Activated CD4-positive, alpha-beta T cell treated with anti-CD3 and anti-CD28 coated beads for 36 hours (primary cell): ENCODE results near the gene VWA3A. TPM values are rescaled to one million over a fixed set of nuclear protein-coding genes. Genes with fewer than 3 reads are reported as not detected.
"Not testable (repeated sequence)": the region's sequence is repeated elsewhere in the genome, so short reads cannot be mapped to it uniquely, and the experiment has no call there.

Source experiments
- ATAC-seq: fragments of 200-7000 bp; cut with Tn5 transposase; one replicate; pipeline ENCODE4 v1.10.0; 2021; ENCODE audit warnings: mild to moderate bottlenecking, moderate library complexity
- CTCF ChIA-PET: fragments of 350-600 bp; sonication (Branson Sonifier 250); formaldehyde crosslinking; loops from one replicate; lab custom pipeline; 2021; ENCODE audit warnings: antibody characterized with exemption; lab: Charles Lee
- POLR2A ChIA-PET: fragments of 350-600 bp; sonication (Branson Sonifier 250); formaldehyde crosslinking; loops from one replicate; lab custom pipeline; 2021; ENCODE audit warnings: antibody characterized with exemption, inconsistent platforms; lab: Charles Lee
- DNase-seq: peaks from one replicate; pipeline ENCODE4 v3.0.0-alpha.2; 2020
- H3K27ac Mint-ChIP-seq: one replicate; pipeline ENCODE4 v1.8.0; 2021; ENCODE audit warnings: mixed read lengths
- H3K27me3 Mint-ChIP-seq: one replicate; pipeline ENCODE4 v1.8.0; 2021; ENCODE audit warnings: mixed read lengths
- H3K36me3 Mint-ChIP-seq: one replicate; pipeline ENCODE4 v1.8.0; 2021; ENCODE audit warnings: low read depth, mixed read lengths
- H3K4me1 Mint-ChIP-seq: one replicate; pipeline ENCODE4 v1.8.0; 2021; ENCODE audit warnings: mixed read lengths
- H3K4me3 Mint-ChIP-seq: one replicate; pipeline ENCODE4 v1.8.0; 2021; ENCODE audit warnings: mild to moderate bottlenecking, moderate library complexity, mixed read lengths
- H3K9me3 Mint-ChIP-seq: one replicate; pipeline ENCODE4 v1.8.0; 2021; ENCODE audit warnings: low read depth, mixed read lengths
- intact Hi-C, 2 experiments: fragments of 100-400 bp; cut with DNase I in 1 of 2; cut with micrococcal nuclease in 1 of 2; formaldehyde crosslinking; loops; one replicate each; pipeline versions ENCODE4 v1.14.2 to v1.15.1; 2022 to 2024; cut with DNase I, micrococcal nuclease
- total RNA-seq, 2 experiments: library from RNA; stranded (reverse); gene quantifications; one replicate each; pipeline ENCODE4 v1.2.3, GENCODE V29; 2021

Gene VWA3A
- total RNA-seq, 2 experiments from 2014 or later, result 0.18 TPM; not detected in 1

DNA sequence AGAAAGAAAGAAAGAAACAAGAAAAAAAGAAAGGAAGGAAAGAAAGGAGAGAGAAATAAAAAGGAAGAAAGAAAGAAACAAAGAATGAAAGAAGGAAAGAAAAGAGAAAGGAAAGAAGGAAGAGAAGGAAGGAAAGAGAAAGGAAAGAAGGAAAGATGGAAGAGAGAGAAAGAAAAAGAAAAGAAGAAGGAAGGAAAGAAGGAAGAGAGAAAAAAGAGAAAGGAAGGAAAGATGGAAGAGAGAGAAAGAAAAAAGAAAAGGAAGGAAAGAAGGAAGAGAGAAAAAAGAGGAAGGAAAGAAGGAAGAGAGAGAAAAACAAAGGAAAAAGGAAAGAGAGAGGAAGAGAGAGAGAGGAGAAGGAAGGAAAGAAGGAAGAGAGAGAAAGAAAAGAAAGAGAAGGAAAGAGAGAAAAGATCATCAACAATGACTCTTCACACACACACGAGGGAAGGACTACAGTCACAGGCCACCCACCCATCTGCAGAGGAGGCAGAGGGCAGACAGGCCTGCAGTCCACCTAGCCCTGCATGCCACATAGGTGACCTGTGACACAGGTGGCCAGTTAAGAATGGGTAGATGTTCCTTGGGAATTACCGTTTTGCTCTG lies 23.9 kb downstream of the VWA3A start:
- Mint-ChIP-seq H3K27ac (no peak overlapping the region), H3K36me3 (no peaks in the 10 kb centered on the region), H3K9me3 (no peaks in the 10 kb centered on the region), H3K4me1 (no peaks in the 10 kb centered on the region), H3K27me3 (no peaks in the 10 kb centered on the region), H3K4me3 (no peak overlapping the region)
- DNase-seq (no peak), ATAC-seq (no peak)
- intact Hi-C loops, result no loop called here
- ChIA-PET POLR2A (no interaction called here), CTCF (interaction anchor here (0.9 kb wide), 1 partner anchor 12 kb away, joined by 3 read pairs; no protein-coding TSS in a partner anchor)

- CTCF ChIA-PET, result no interaction called here
Measured at GRCh38 chr16:22117609-22118008, 25.3 kb downstream of the VWA3A start.

DNA sequence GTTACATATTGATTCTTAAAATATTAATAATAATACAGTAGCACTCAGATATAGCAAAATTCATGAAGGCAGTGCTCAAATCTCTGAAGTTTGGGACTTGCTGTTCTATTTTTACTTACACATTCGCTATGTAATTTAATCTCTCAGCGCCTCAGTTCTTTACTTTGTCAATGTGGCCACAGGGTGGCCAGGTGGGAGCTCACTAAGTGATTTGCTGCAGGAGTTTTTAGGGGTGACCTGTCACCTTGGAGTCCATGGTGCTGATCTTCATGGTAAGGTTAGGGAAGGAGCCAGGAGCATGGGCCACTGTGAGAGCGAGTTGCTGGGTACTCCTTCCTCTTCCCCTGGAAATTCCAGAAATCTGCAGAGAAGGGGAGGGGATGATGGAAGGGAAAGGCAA lies 28.1 kb downstream of the VWA3A start:
- CTCF ChIA-PET, result interaction anchor here (0.6 to 1.6 kb wide), 3 partner anchors 21 to 138 kb away, joined by 3 read pairs; no protein-coding TSS in a partner anchor
- Mint-ChIP-seq H3K4me3 (no peak overlapping the region), H3K9me3 (no peaks in the 10 kb centered on the region), H3K36me3 (no peaks in the 10 kb centered on the region), H3K27ac (no peak overlapping the region), H3K27me3 (peaks cover 3% of the 10 kb centered on the region), H3K4me1 (no peaks in the 10 kb centered on the region)
- ATAC-seq, result no peak
- POLR2A ChIA-PET, result no interaction called here
- DNase-seq, result no peak
- intact Hi-C loops, result no loop called here

More at GRCh38 chr16:22117609-22118008, 25.3 kb downstream of the VWA3A start:
- Mint-ChIP-seq H3K4me1 (no peaks in the 10 kb centered on the region), H3K4me3 (no peak overlapping the region), H3K36me3 (no peaks in the 10 kb centered on the region), H3K27ac (no peak overlapping the region), H3K9me3 (no peaks in the 10 kb centered on the region), H3K27me3 (peaks cover 2% of the 10 kb centered on the region)
- ATAC-seq, result no peak
- intact Hi-C loops, result no loop called here
- POLR2A ChIA-PET, result no interaction called here
- DNase-seq, result no peak

GRCh38 chr16:22122239-22122638 lies 29.9 kb downstream of the VWA3A start:
- intact Hi-C loops, result no loop called here
- no peaks in the 10 kb centered on the region for H3K9me3 Mint-ChIP-seq
- POLR2A ChIA-PET, result no interaction called here
- H3K4me1 Mint-ChIP-seq, result no peaks in the 10 kb centered on the region
- H3K4me3 Mint-ChIP-seq, result no peak overlapping the region
- H3K27me3 Mint-ChIP-seq, result peaks cover 3% of the 10 kb centered on the region
- H3K27ac Mint-ChIP-seq, result no peak overlapping the region
- CTCF ChIA-PET, result no interaction called here
- DNase-seq, result no peak
- no peak for ATAC-seq
- no peaks in the 10 kb centered on the region for H3K36me3 Mint-ChIP-seq

DNA sequence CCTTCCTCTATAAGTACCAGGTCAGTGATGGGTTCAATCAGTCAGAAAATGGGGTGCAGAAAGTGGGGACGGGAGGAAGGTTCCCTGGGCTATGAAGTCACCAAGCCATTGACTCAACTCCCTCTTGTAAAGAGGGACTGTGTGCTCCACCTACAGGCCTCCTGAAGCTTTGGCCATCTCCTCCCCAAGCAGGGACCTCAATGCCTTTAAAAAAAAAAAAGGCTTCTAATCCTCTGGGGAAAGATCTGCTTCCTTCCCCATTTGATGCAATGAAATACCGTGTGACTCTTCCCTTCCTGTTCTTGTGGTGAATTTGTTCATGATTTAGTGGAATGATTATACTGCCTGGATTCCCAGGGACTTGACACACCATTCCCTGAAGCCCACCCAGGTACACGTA lies 30.8 kb downstream of the VWA3A start:
- Mint-ChIP-seq H3K4me1 (no peaks in the 10 kb centered on the region), H3K4me3 (no peak overlapping the region), H3K27me3 (peaks cover 8% of the 10 kb centered on the region), H3K36me3 (no peaks in the 10 kb centered on the region), H3K27ac (no peak overlapping the region), H3K9me3 (no peaks in the 10 kb centered on the region)
- ATAC-seq (no peak), DNase-seq (no peak)
- ChIA-PET CTCF (no interaction called here), POLR2A (no interaction called here)
- intact Hi-C loops, result no loop called here

GRCh38 chr16:22123759-22124490 lies 31.6 kb downstream of the VWA3A start:
- Mint-ChIP-seq H3K27ac (no peak overlapping the region), H3K27me3 (peaks cover 13% of the 10 kb centered on the region), H3K36me3 (no peaks in the 10 kb centered on the region), H3K4me3 (no peak overlapping the region), H3K4me1 (no peaks in the 10 kb centered on the region), H3K9me3 (no peaks in the 10 kb centered on the region)
- intact Hi-C loops, result no loop called here
- ATAC-seq (no peak), DNase-seq (no peak)
- ChIA-PET CTCF (no interaction called here), POLR2A (no interaction called here)

DNA sequence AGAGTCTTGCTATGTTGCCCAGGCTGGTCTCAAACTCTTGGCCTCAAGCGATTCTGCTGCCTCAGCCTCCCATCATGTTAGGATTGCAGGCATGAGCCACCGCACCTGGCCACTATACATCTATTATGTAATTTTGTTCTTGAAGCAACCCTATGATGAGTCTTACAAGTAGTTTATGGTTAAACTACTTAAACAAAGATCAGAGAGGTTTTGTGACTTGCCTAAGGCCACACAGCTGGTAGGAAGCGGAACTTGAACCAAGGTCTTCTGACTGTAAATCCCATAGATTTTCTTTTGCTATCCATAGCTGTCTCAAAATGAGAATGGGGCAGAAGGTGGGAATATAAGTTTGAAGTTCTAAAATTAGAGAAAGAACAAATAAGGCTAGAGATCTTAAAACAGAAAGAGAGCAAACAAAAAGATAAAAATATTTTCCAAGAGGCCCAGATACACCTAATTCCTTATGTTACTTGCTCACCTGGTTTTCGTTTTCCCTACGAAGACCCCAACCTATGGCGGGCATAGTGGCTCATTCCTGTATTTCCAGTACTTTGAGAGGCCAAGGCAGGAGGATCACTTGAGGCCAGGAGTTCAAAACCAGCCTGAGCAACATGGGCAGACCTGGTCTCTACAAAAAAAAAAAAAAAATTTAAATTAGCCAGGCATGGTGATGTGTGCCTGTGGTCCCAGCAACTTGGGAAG lies 32.4 kb downstream of the VWA3A start:
- ATAC-seq (no peak), DNase-seq (no peak)
- peaks cover 17% of the 10 kb centered on the region for H3K27me3 Mint-ChIP-seq
- POLR2A ChIA-PET, result no interaction called here
- H3K4me1 Mint-ChIP-seq, result no peaks in the 10 kb centered on the region
- no peaks in the 10 kb centered on the region for H3K9me3 Mint-ChIP-seq
- no peaks in the 10 kb centered on the region for H3K36me3 Mint-ChIP-seq
- H3K4me3 Mint-ChIP-seq, result no peak overlapping the region
- no peak overlapping the region for H3K27ac Mint-ChIP-seq
- intact Hi-C loops, result no loop called here
- CTCF ChIA-PET, result no interaction called here

GRCh38 chr16:22126037-22126558 lies 33.8 kb downstream of the VWA3A start:
- no peak overlapping the region for H3K4me3 Mint-ChIP-seq
- ChIA-PET CTCF (no interaction called here), POLR2A (no interaction called here)
- ATAC-seq, result no peak
- no peaks in the 10 kb centered on the region for H3K36me3 Mint-ChIP-seq
- no peaks in the 10 kb centered on the region for H3K9me3 Mint-ChIP-seq
- H3K4me1 Mint-ChIP-seq, result no peaks in the 10 kb centered on the region
- H3K27me3 Mint-ChIP-seq, result peaks cover 17% of the 10 kb centered on the region
- H3K27ac Mint-ChIP-seq, result no peak overlapping the region
- intact Hi-C loops, result no loop called here
- DNase-seq, result no peak

GRCh38 chr16:22128537-22128936 lies 36.2 kb downstream of the VWA3A start:
- H3K9me3 Mint-ChIP-seq, CTCF ChIA-PET, H3K4me1 Mint-ChIP-seq, ATAC-seq, H3K27ac Mint-ChIP-seq, POLR2A ChIA-PET, H3K4me3 Mint-ChIP-seq, H3K36me3 Mint-ChIP-seq, DNase-seq: not testable (repeated sequence)
- peaks cover 13% of the 10 kb centered on the region for H3K27me3 Mint-ChIP-seq
- intact Hi-C loops, result loop anchor here in 1 of 2 experiments (2.0 kb wide), 1 partner anchor 30 kb away; no protein-coding TSS in a partner anchor

DNA sequence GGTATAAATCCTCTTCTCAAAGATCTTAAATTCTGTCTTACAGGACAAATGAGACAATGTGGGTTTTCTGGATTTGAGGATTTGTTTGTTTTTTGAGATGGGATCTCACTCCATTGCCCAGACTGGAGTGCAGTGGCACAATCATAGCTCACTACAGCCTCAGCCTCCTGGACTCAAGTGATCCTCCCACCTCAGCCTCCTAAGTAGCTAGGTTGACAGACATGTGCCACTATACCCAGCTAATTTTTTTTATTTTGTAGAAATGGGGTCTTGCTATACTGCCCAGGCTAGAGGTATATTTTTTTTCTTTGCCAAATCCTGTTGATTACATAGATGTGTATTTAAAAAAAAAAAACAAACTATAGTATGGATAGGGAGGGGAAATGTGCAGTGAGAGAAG lies 38.2 kb downstream of the VWA3A start:
- peaks cover 13% of the 10 kb centered on the region for H3K27me3 Mint-ChIP-seq
- CTCF ChIA-PET, result interaction anchor here (0.8 to 1.0 kb wide), 2 partner anchors 11 to 17 kb away, joined by 3 to 4 read pairs; no protein-coding TSS in a partner anchor
- H3K9me3 Mint-ChIP-seq, result no peaks in the 10 kb centered on the region
- H3K4me1 Mint-ChIP-seq, result no peaks in the 10 kb centered on the region
- DNase-seq (no peak), ATAC-seq (no peak)
- no peak overlapping the region for H3K4me3 Mint-ChIP-seq
- intact Hi-C loops, result no loop called here
- no peak overlapping the region for H3K27ac Mint-ChIP-seq
- POLR2A ChIA-PET, result no interaction called here
- no peaks in the 10 kb centered on the region for H3K36me3 Mint-ChIP-seq

DNA sequence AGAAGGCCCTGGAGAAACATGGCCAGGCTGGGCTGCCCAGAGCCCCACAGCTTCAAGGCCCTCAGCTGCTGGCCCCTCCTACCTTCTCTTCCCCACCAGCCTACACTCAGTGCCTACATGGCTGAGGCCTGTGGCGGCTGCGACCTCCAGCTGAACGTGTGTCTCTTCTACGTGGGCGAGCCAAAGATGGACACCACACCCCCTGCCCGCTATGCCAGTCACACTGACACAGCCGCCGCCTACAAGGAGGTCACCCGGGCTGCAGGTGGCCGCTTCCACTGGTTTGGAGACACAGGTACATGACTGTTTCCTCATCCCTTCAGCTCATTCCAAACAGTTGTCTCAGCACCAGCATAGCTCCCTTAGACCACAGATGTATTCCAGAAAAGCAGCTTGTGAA lies 40.5 kb downstream of the VWA3A start:
- no peak for ATAC-seq
- Mint-ChIP-seq H3K27ac (no peak overlapping the region), H3K27me3 (peaks cover 11% of the 10 kb centered on the region), H3K36me3 (no peaks in the 10 kb centered on the region), H3K9me3 (no peaks in the 10 kb centered on the region), H3K4me3 (no peak overlapping the region), H3K4me1 (no peaks in the 10 kb centered on the region)
- POLR2A ChIA-PET, result no interaction called here
- CTCF ChIA-PET, result interaction anchor here (0.6 to 0.7 kb wide), 2 partner anchors 187 to 548 kb away, joined by 3 read pairs; no protein-coding TSS in a partner anchor
- DNase-seq, result no peak
- intact Hi-C loops, result no loop called here
